SH-SY5Y (cell line): Measurements from ENCODE around the gene ANXA7.

Experiments
- GATA2 ChIP-seq: IDR thresholded peaks from 2 replicates; pipeline ENCODE4 v1.6.1; 2011; ENCODE audit warnings: mild to moderate bottlenecking, low read depth, low read length
- GATA3 ChIP-seq: IDR thresholded peaks from 2 replicates; pipeline ENCODE4 v1.6.1; 2011; ENCODE audit warnings: low read depth, mild to moderate bottlenecking, low read length, moderate library complexity

DNA sequence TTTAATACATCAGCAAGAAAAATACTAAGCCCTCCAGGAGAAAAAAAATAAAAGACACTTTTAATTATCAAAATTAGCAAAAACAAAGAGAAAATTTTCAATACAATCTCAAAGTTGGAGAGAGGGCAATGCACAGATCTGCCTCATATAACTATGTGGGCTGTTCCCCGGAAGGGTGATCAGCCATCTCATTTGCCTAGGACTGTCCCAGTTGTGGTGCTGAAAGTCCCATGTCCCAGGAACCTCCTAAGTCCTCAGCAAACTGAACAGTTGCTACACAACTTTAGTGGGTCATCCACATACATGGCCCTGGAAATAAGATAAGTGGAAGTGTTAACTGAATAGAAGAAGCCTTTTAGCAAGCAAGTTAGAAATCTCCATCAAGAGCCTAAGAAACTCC, 69.6 kb downstream of the ANXA7 start:
- TF ChIP-seq GATA2 (no peak), GATA3 (no peak)
